WERI-Rb-1 (cell line): ENCODE measurements around the gene IFNA1.
A peak's percentile ranks its signal among the peaks of the same experiment; 100 is the strongest.

Experiments
- DNase-seq: peaks from one replicate; pipeline ENCODE4 v3.0.0-alpha.2; 2020
- H3K27ac ChIP-seq: fragments of 250-450 bp; sonication (Bioruptor Pico); 2 replicates; pipeline ENCODE4 v1.5.1; 2020; ENCODE audit warnings: mild to moderate bottlenecking, moderate library complexity
- H3K27me3 ChIP-seq: fragments of 250-450 bp; sonication (Bioruptor Pico); 2 replicates; pipeline ENCODE4 v1.5.1; 2021; ENCODE audit warnings: mild to moderate bottlenecking, low read depth, moderate library complexity; ENCODE audit not compliant: insufficient read depth, severe bottlenecking
- H3K36me3 ChIP-seq: fragments of 250-450 bp; sonication (Bioruptor Pico); 2 replicates; pipeline ENCODE4 v1.5.1; 2020; ENCODE audit warnings: mild to moderate bottlenecking, moderate library complexity
- H3K4me3 ChIP-seq: 2 replicates; pipeline ENCODE4 v1.5.1; 2011; ENCODE audit warnings: low read depth, mild to moderate bottlenecking, control low read depth, low read length
- H3K9me3 ChIP-seq: fragments of 250-450 bp; sonication (Bioruptor Pico); 2 replicates; pipeline ENCODE4 v1.5.1; 2021; ENCODE audit warnings: mild to moderate bottlenecking, moderate library complexity; ENCODE audit not compliant: severe bottlenecking
- CTCF ChIP-seq: IDR thresholded peaks from 2 replicates; pipeline ENCODE4 v1.5.1; 2011; ENCODE audit warnings: low read depth, mild to moderate bottlenecking, control low read depth, inconsistent platforms, low read length

IFNA1 gene

GRCh38 chr9:21440139-21440538 is at the start of gene IFNA1:
Gene IFNA1 (plus strand): TSS chr9:21440439. CDS start chr9:21440508, 69 bp downstream.
- DNase-seq, result no peak
- TF ChIP-seq CTCF, result no peak
- H3K9me3 ChIP-seq, result no peaks in the 10 kb centered on the region
- peaks cover 3% of the 10 kb centered on the region for H3K27me3 ChIP-seq
- H3K27ac ChIP-seq, result no peak within 1 kb of the TSS
- H3K4me3 ChIP-seq, result no peak within 1 kb of the TSS
- no peaks in the 10 kb centered on the region for H3K36me3 ChIP-seq

GRCh38 chr9:21392270-21392669 is 48.0 kb upstream of the IFNA1 start:
- DNase-seq, result peak; percentile 18
- no peaks in the 10 kb centered on the region for H3K36me3 ChIP-seq
- peaks cover 15% of the 10 kb centered on the region for H3K27me3 ChIP-seq
- no peak overlapping the region for H3K27ac ChIP-seq
- no peak overlapping the region for H3K4me3 ChIP-seq
- no peaks in the 10 kb centered on the region for H3K9me3 ChIP-seq
- TF ChIP-seq CTCF, result peak; percentile 24; the same call in 1 of the 2 replicates

GRCh38 chr9:21395778-21396717 is 44.2 kb upstream of the IFNA1 start:
- no peaks in the 10 kb centered on the region for H3K36me3 ChIP-seq
- H3K4me3 ChIP-seq, result peak overlapping the region; percentile 36
- H3K27ac ChIP-seq, result no peak overlapping the region
- DNase-seq, result peak; percentile 55
- peak; percentile 96 for TF ChIP-seq CTCF
- peaks cover 36% of the 10 kb centered on the region for H3K27me3 ChIP-seq
- H3K9me3 ChIP-seq, result no peaks in the 10 kb centered on the region

GRCh38 chr9:21398955-21399489 is 41.2 kb upstream of the IFNA1 start:
- DNase-seq, result no peak
- no peak overlapping the region for H3K27ac ChIP-seq
- H3K36me3 ChIP-seq, result no peaks in the 10 kb centered on the region
- no peak overlapping the region for H3K4me3 ChIP-seq
- H3K27me3 ChIP-seq, result peaks cover 62% of the 10 kb centered on the region
- H3K9me3 ChIP-seq, result no peaks in the 10 kb centered on the region
- no peak for TF ChIP-seq CTCF

- peaks cover 72% of the 10 kb centered on the region for H3K27me3 ChIP-seq
- no peak for DNase-seq
- TF ChIP-seq CTCF, result no peak
- no peak overlapping the region for H3K27ac ChIP-seq
- H3K36me3 ChIP-seq, result no peaks in the 10 kb centered on the region
- no peaks in the 10 kb centered on the region for H3K9me3 ChIP-seq
- no peak overlapping the region for H3K4me3 ChIP-seq
These were observed 40.3 kb upstream of the IFNA1 start for GRCh38 chr9:21399956-21400355.
